ENCODE results near the gene C1QL4.
A peak's percentile ranks its signal among the peaks of the same experiment; 100 is the strongest.

C1QL4 gene

GRCh38 chr12:49370539-49370938, 33.6 kb upstream of the C1QL4 start:
- H4K91ac ChIP-seq (ENCODE audit: low read length): no peak overlapping the region
- H3K4ac ChIP-seq (ENCODE audit: low read depth in 1 of 2, low read length in 2 of 2): no peak overlapping the region
- H3K4me2 ChIP-seq (ENCODE audit: low read length, poor library complexity, severe bottlenecking): no peak overlapping the region
- no peak overlapping the region for H2AFZ ChIP-seq (ENCODE audit: low read depth, low read length)
- H3K23ac ChIP-seq (ENCODE audit: low read length in 2 of 2): no peak overlapping the region
- peak overlapping the region; percentile 65 for H3K9ac ChIP-seq (ENCODE audit: low read length)
- peaks cover 8% of the 10 kb centered on the region for H3K4me1 ChIP-seq (ENCODE audit: control insufficient read depth, insufficient read depth, low read depth, low read length)
- H3K36me3 ChIP-seq (ENCODE audit: control insufficient read depth in 1 of 2, insufficient read depth in 2 of 2, low read depth in 1 of 2, low read length in 2 of 2): no peaks in the 10 kb centered on the region
- 97% methylated on average over 5 of the region's 6 CpGs for WGBS
- no peak overlapping the region for H3K27ac ChIP-seq (ENCODE audit: low read length, poor library complexity, severe bottlenecking)
- H2BK12ac ChIP-seq (ENCODE audit: low read length in 2 of 2): no peak overlapping the region
- no peak overlapping the region for H2BK120ac ChIP-seq (ENCODE audit: low read depth, low read length)
- no peak overlapping the region for H3K18ac ChIP-seq (ENCODE audit: low read depth in 1 of 2, low read length in 2 of 2)
- peaks cover 1% of the 10 kb centered on the region for H3K79me1 ChIP-seq (replicated peaks; ENCODE audit: low read length, poor library complexity, severe bottlenecking)
- no peak overlapping the region for H3K4me3 ChIP-seq (ENCODE audit: insufficient read depth in 1 of 2, low read depth in 1 of 2, low read length in 2 of 2)
- no peak overlapping the region for H2BK15ac ChIP-seq (ENCODE audit: low read depth, poor library complexity, severe bottlenecking)
- no peaks in the 10 kb centered on the region for H3K9me3 ChIP-seq (ENCODE audit: control insufficient read depth, low read length)
- no peak for DNase-seq
- H2BK5ac ChIP-seq (ENCODE audit: low read depth, low read length, poor library complexity, severe bottlenecking): no peak overlapping the region
- no peak overlapping the region for H3K14ac ChIP-seq (ENCODE audit: low read length in 2 of 2)
- H2AK5ac ChIP-seq (ENCODE audit: low read length, severe bottlenecking): no peak overlapping the region
- no peak overlapping the region for H4K8ac ChIP-seq (ENCODE audit: low read length)
- no peaks in the 10 kb centered on the region for H3K27me3 ChIP-seq (ENCODE audit: control insufficient read depth in 1 of 2, insufficient read depth in 1 of 2, low read length in 2 of 2)

DNA sequence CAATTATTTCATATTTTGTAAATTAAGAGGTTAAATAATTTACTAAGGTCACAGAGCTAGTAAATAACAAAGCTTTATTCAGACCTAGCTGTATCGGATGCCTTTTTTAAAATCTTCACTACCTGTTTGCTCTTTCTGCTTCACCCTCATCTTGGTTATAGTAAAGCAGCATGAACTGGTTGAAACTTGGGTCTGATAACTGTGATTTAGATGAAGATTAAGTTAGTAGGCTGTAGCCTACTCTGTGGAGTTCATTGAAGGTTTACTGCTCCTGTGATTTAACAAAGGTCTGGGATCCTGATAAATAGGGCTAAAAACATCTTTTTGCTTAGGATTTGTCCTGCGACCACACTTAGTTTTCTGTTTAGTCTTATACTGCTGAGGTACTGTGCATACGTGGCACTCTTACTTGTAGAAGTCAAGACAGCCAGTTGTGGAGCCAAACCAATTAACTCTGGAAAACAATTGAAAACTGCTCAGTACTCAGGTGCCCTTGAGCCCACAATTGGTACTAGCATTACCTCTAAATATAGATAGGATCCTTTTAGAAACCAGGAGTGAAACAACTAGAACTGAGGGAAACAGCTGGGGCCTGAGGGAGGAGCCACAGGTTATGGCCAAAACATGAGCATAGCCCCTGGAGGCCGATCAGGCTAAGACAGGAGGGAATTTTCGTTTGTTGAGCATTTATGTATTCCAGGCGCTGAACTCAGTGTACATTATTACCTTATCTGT, 32.6 kb upstream of the C1QL4 start:
- peak overlapping the region; percentile 65 for H3K9ac ChIP-seq (ENCODE audit: low read length)
- H3K4ac ChIP-seq (ENCODE audit: low read depth in 1 of 2, low read length in 2 of 2): no peak overlapping the region
- no peak overlapping the region for H2AFZ ChIP-seq (ENCODE audit: low read depth, low read length)
- H3K23ac ChIP-seq (ENCODE audit: low read length in 2 of 2): no peak overlapping the region
- no peak overlapping the region for H2BK12ac ChIP-seq (ENCODE audit: low read length in 2 of 2)
- peaks cover 8% of the 10 kb centered on the region for H3K4me1 ChIP-seq (ENCODE audit: control insufficient read depth, insufficient read depth, low read depth, low read length)
- H2AK5ac ChIP-seq (ENCODE audit: low read length, severe bottlenecking): no peak overlapping the region
- H2BK5ac ChIP-seq (ENCODE audit: low read depth, low read length, poor library complexity, severe bottlenecking): no peak overlapping the region
- DNase-seq: peak; percentile 65
- H2BK15ac ChIP-seq (ENCODE audit: low read depth, poor library complexity, severe bottlenecking): no peak overlapping the region
- no peak overlapping the region for H3K14ac ChIP-seq (ENCODE audit: low read length in 2 of 2)
- H3K4me3 ChIP-seq (ENCODE audit: insufficient read depth in 1 of 2, low read depth in 1 of 2, low read length in 2 of 2): peak overlapping the region in 1 of 2 experiments; percentile 31
- H3K36me3 ChIP-seq (ENCODE audit: control insufficient read depth in 1 of 2, insufficient read depth in 2 of 2, low read depth in 1 of 2, low read length in 2 of 2): no peaks in the 10 kb centered on the region
- H3K79me1 ChIP-seq (replicated peaks; ENCODE audit: low read length, poor library complexity, severe bottlenecking): peaks cover 1% of the 10 kb centered on the region
- H3K4me2 ChIP-seq (ENCODE audit: low read length, poor library complexity, severe bottlenecking): peak overlapping the region; percentile 23
- no peak overlapping the region for H2BK120ac ChIP-seq (ENCODE audit: low read depth, low read length)
- H4K91ac ChIP-seq (ENCODE audit: low read length): no peak overlapping the region
- H3K27ac ChIP-seq (ENCODE audit: low read length, poor library complexity, severe bottlenecking): no peak overlapping the region
- 83% methylated on average over 3 of the region's 6 CpGs for WGBS
- no peaks in the 10 kb centered on the region for H3K27me3 ChIP-seq (ENCODE audit: control insufficient read depth in 1 of 2, insufficient read depth in 1 of 2, low read length in 2 of 2)
- H3K9me3 ChIP-seq (ENCODE audit: control insufficient read depth, low read length): no peaks in the 10 kb centered on the region
- no peak overlapping the region for H4K8ac ChIP-seq (ENCODE audit: low read length)
- no peak overlapping the region for H3K18ac ChIP-seq (ENCODE audit: low read depth in 1 of 2, low read length in 2 of 2)

DNA sequence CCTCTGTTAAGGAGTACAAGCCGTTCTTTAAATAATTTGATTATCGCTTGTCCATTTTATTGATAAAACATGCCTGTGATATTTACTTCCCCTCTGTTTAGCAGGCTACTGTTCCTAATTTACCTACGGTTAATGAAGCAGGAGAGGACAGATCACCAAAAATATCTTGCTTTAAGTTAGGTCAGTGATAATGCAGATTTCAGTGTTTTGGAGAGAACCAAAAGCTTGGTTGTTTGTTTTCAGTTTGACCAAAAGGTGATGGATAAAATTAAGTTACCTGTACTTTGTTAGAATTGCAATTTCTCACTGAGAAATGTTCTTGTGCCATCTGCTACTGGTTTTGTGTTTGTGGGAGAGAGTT, 31.2 kb upstream of the C1QL4 start:
- no peak overlapping the region for H4K91ac ChIP-seq (ENCODE audit: low read length)
- H3K4me2 ChIP-seq (ENCODE audit: low read length, poor library complexity, severe bottlenecking): peak overlapping the region; percentile 79
- peak overlapping the region in 1 of 2 experiments; percentile 94 for H3K4me3 ChIP-seq (ENCODE audit: insufficient read depth in 1 of 2, low read depth in 1 of 2, low read length in 2 of 2)
- no peak overlapping the region for H2BK120ac ChIP-seq (ENCODE audit: low read depth, low read length)
- no peak overlapping the region for H2BK5ac ChIP-seq (ENCODE audit: low read depth, low read length, poor library complexity, severe bottlenecking)
- WGBS: 46% methylated on average over 2 of the region's 3 CpGs
- H3K36me3 ChIP-seq (ENCODE audit: control insufficient read depth in 1 of 2, insufficient read depth in 2 of 2, low read depth in 1 of 2, low read length in 2 of 2): no peaks in the 10 kb centered on the region
- no peaks in the 10 kb centered on the region for H3K27me3 ChIP-seq (ENCODE audit: control insufficient read depth in 1 of 2, insufficient read depth in 1 of 2, low read length in 2 of 2)
- no peak overlapping the region for H2BK12ac ChIP-seq (ENCODE audit: low read length in 2 of 2)
- H3K18ac ChIP-seq (ENCODE audit: low read depth in 1 of 2, low read length in 2 of 2): no peak overlapping the region
- H2BK15ac ChIP-seq (ENCODE audit: low read depth, poor library complexity, severe bottlenecking): no peak overlapping the region
- peaks cover 1% of the 10 kb centered on the region for H3K79me1 ChIP-seq (replicated peaks; ENCODE audit: low read length, poor library complexity, severe bottlenecking)
- H3K4me1 ChIP-seq (ENCODE audit: control insufficient read depth, insufficient read depth, low read depth, low read length): peaks cover 8% of the 10 kb centered on the region
- H4K8ac ChIP-seq (ENCODE audit: low read length): no peak overlapping the region
- H2AK5ac ChIP-seq (ENCODE audit: low read length, severe bottlenecking): no peak overlapping the region
- no peaks in the 10 kb centered on the region for H3K9me3 ChIP-seq (ENCODE audit: control insufficient read depth, low read length)
- no peak overlapping the region for H3K4ac ChIP-seq (ENCODE audit: low read depth in 1 of 2, low read length in 2 of 2)
- peak overlapping the region; percentile 32 for H3K27ac ChIP-seq (ENCODE audit: low read length, poor library complexity, severe bottlenecking)
- DNase-seq: no peak
- H3K14ac ChIP-seq (ENCODE audit: low read length in 2 of 2): peak overlapping the region in 1 of 2 experiments; percentile 57
- peak overlapping the region; percentile 96 for H3K9ac ChIP-seq (ENCODE audit: low read length)
- H2AFZ ChIP-seq (ENCODE audit: low read depth, low read length): no peak overlapping the region
- H3K23ac ChIP-seq (ENCODE audit: low read length in 2 of 2): no peak overlapping the region

GRCh38 chr12:49367381-49368239, 30.6 kb upstream of the C1QL4 start, which contains the start of gene SPATS2:
Gene SPATS2, plus strand, starts transcription at chr12:49367462. Its CDS starts 93,551 bp downstream, at chr12:49461013.
- Histone ChIP-seq H2AK5ac (ENCODE audit: low read length, severe bottlenecking) (no peak within 1 kb of the TSS), H3K36me3 (ENCODE audit: control insufficient read depth in 1 of 2, insufficient read depth in 2 of 2, low read depth in 1 of 2, low read length in 2 of 2) (no peaks in the 10 kb centered on the region), H3K23ac (ENCODE audit: low read length in 2 of 2) (peak within 1 kb of the TSS; percentile 72 to 85), H3K9me3 (ENCODE audit: control insufficient read depth, low read length) (no peaks in the 10 kb centered on the region), H4K91ac (ENCODE audit: low read length) (peak within 1 kb of the TSS; percentile 77), H3K4me1 (ENCODE audit: control insufficient read depth, insufficient read depth, low read depth, low read length) (peaks cover 8% of the 10 kb centered on the region), H2BK120ac (ENCODE audit: low read depth, low read length) (peak within 1 kb of the TSS; percentile 98), H3K9ac (ENCODE audit: low read length) (peak within 1 kb of the TSS; percentile 96), H4K8ac (ENCODE audit: low read length) (peak within 1 kb of the TSS; percentile 88), H3K4me2 (ENCODE audit: low read length, poor library complexity, severe bottlenecking) (peak within 1 kb of the TSS; percentile 98), H2AFZ (ENCODE audit: low read depth, low read length) (peak within 1 kb of the TSS; percentile 99), H3K4ac (ENCODE audit: low read depth in 1 of 2, low read length in 2 of 2) (peak within 1 kb of the TSS; percentile 35 to 99), H3K4me3 (ENCODE audit: insufficient read depth in 1 of 2, low read depth in 1 of 2, low read length in 2 of 2) (peak within 1 kb of the TSS; percentile 94), H3K27me3 (ENCODE audit: control insufficient read depth in 1 of 2, insufficient read depth in 1 of 2, low read length in 2 of 2) (no peaks in the 10 kb centered on the region), H3K18ac (ENCODE audit: low read depth in 1 of 2, low read length in 2 of 2) (peak within 1 kb of the TSS; percentile 96 to 98), H3K14ac (ENCODE audit: low read length in 2 of 2) (peak within 1 kb of the TSS; percentile 57 to 93), H3K79me1 (replicated peaks; ENCODE audit: low read length, poor library complexity, severe bottlenecking) (peaks cover 1% of the 10 kb centered on the region), H2BK12ac (ENCODE audit: low read length in 2 of 2) (peak within 1 kb of the TSS; percentile 39 to 89), H2BK15ac (ENCODE audit: low read depth, poor library complexity, severe bottlenecking) (peak within 1 kb of the TSS; percentile 94), H2BK5ac (ENCODE audit: low read depth, low read length, poor library complexity, severe bottlenecking) (peak within 1 kb of the TSS; percentile 79), H3K27ac (ENCODE audit: low read length, poor library complexity, severe bottlenecking) (peak within 1 kb of the TSS; percentile 91)
- peak; percentile 67 for DNase-seq
- WGBS: under 1% methylated on average over 44 of the region's 52 CpGs
